HG02852 (cell line): Measurements from ENCODE around the gene QKI.
"Not testable (repeated sequence)": the region's sequence is repeated elsewhere in the genome, so short reads cannot be mapped to it uniquely, and the experiment has no call there.

Source experiments
- ATAC-seq: cut with Tn5 transposase; IDR thresholded peaks from one replicate; pipeline ENCODE4 v1.9.1; 2021; ENCODE audit warnings: mild to moderate bottlenecking, moderate library complexity; ENCODE audit not compliant: unreplicated experiment

Gene QKI

GRCh38 chr6:163476946-163477345 is 62.4 kb downstream of the QKI start:
- not testable (repeated sequence) for ATAC-seq

- ATAC-seq: no peak
These were observed 68.6 kb downstream of the QKI start for GRCh38 chr6:163483107-163483506.

- no peak for ATAC-seq
These were observed 70.9 kb downstream of the QKI start for GRCh38 chr6:163485388-163485851.

DNA sequence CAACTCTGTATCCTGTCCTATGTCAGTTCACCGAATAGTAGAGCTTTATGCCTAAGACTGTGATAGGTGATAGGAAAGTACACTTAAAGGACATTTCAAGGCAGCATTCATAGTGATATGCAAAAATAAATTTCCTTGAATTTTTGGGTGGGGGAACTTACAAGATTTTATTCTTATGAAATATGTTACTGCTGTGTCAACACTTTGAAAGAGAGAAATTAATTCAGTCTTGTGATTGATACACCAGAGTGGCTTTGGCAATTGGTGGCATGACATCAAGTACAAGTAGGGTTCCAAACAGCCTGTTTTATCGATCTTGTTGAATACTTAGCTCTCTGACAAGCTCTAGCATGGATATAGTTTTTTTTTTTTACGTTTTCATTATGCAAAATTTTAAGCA is 72.3 kb downstream of the QKI start:
- no peak for ATAC-seq

GRCh38 chr6:163487606-163488005 is 73.1 kb downstream of the QKI start:
- ATAC-seq: no peak

- ATAC-seq: no peak
These were observed 75.1 kb downstream of the QKI start for GRCh38 chr6:163489584-163489983.

DNA sequence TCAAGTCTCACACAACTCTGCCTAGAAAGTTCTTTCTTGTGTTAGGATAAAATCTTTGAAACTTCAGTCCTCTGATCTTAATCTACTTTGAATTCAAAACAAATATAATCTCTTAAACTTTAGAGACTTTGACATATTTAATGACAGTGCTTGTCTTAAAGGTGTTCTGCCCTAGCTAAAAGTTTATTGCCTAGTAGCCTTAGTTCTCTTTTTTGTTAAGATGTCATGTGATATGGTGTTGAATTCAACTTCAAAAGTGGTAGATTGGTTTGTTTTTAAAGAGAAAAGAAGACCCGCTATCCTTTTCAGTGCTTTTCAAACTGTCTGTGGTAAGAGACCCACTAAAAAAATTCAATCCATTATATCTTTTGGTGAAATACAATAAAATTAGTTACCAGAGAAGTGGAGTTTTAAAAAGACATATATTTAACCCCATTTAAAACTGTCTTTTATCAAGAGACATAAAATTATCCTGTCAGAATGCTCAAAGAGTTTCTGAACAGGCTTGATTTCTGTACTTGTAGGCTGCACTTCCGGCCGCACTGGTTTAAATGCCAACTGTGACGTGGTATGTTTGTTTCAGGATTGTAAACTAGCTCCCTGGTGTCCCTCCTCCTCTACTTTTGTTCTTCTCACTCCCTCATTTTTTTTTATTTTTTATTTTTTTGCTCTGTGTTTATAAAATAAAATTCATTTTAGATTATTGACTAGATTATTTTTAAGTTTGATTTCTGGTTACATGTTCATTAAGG is 76.5 kb downstream of the QKI start:
- no peak for ATAC-seq

DNA sequence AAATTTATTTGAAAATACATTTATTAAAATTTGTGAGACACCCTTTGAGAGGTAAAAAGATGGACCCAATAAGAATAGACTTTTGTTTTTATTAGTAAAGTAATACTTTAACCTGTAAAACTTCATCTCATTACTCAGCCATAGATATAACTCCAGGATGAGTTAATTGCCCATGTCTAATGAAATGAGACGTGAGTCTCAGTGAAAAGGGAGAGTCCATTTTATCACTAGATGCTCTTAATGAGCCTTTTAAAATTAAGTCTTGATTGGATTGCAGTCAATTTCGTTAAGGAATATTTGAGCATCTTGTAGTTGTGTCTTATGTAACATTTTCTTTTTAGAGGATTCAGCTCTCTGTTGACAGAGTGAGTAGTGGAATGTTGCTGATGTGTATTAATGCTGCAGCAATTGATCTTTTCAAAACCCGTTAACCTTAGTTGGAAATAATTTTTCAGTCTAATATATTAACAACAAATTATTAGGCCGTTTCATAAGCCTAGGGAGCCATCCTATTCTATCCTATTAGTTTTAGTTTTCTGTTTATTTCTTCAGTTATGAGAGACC is 77.3 kb downstream of the QKI start:
- ATAC-seq: no peak

- ATAC-seq: no peak
These were observed 79.8 kb downstream of the QKI start for GRCh38 chr6:163494279-163494727.

- peak; percentile 60 for ATAC-seq
These were observed 81.7 kb downstream of the QKI start for GRCh38 chr6:163496205-163496604.

- no peak for ATAC-seq
These were observed 85.6 kb downstream of the QKI start for GRCh38 chr6:163500105-163500504.

DNA sequence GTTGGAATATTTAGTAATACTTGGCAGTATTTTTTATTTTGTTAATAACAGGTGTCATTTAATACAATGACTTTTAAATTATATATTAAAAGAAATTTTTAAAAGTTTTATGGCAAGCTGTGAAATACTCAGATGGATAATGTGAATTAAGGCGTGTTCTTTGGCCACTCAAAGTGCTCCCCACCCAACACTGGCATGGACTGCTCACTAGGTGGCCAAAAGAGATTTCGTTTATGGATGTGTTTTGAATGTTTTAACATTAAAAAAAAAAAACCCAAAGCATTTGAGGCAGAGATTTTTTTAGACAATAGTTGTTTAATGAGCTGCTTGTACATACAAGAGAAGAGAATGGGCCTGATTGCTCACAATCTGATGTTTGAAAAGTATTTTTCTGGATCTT is 86.5 kb downstream of the QKI start:
- no peak for ATAC-seq

DNA sequence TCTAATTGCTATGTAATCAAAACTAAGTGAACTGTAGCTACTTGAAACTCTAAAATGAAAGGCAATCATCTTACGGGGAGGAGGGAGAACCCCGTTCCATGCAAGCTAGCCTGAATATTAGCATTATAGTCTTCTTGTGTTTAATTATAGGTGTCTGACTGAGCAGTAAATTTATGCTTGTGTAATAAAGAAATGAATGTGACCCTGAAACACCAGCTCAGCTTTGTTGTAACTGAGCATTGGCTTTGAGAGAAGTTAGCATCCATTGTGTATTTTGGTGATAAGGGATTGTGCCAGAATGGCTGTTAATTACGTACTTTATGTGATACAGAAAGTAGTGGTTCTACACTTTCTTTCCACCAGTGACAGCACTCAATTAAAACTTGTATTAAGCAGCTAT is 86.9 kb downstream of the QKI start:
- ATAC-seq: no peak

- ATAC-seq: no peak
These were observed 90.6 kb downstream of the QKI start for GRCh38 chr6:163504984-163505640.

DNA sequence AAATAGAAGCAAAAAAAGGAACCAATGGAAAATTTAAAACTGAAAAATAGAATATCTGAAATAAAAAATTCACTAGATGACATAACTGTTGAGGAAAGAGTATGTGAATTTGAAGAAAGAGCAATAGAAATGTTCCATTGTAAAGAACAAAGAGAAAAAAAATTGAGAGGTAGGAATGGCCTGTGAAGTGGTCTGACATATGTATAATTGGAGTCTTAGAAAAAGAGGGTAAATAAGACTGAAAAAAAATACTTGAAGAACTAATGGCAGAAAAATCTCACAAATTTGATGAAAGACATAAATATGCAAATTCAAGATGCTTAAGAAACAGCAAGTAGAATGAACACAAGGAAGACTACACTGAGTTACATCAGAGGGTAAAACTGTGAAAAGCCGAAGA is 93.4 kb downstream of the QKI start:
- no peak for ATAC-seq

DNA sequence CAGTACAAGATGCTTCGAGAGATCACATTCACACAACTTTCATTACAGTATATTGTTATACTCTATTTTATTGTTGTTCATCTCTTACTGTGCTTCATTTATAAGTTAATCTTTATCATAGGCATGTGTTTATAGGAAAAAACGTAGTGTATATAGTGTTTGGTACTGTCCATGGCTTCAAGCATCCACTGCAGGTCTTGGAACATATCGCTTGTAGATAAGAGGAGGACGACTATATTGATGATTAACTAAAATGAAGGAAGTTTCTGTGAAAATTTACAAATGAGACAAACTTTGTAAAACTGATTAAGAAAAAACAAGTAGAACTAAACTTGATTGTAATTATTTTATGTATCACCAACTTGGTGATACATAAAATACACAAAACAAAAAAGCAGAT is 98.5 kb downstream of the QKI start:
- ATAC-seq: no peak

- ATAC-seq: no peak
These were observed 99.2 kb downstream of the QKI start for GRCh38 chr6:163513570-163514166.

DNA sequence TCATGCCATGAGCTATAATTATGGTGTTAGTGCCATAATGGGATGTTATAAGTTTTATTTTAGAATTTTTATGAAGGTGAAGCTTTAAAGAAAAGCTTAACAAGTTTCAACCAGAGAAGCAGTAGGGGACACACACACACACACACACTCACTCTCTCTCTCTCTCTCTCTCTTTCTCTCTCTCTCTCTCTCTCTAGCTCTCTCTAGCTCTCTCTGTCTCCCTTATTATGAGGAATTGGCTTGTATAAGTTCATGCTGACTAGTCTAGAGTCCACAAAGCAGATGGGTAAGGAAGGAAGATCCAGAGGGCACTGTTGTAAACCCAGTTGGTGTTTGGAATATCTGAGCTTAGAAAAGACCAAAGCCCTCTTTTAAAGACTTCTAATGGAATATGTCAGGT is 102.4 kb downstream of the QKI start:
- no peak for ATAC-seq

GRCh38 chr6:163520956-163521355 is 106.4 kb downstream of the QKI start:
- ATAC-seq: no peak

- ATAC-seq: no peak
These were observed 107.5 kb downstream of the QKI start for GRCh38 chr6:163522033-163522432.

- ATAC-seq: no peak
These were observed 111.4 kb downstream of the QKI start for GRCh38 chr6:163525926-163526325.

DNA sequence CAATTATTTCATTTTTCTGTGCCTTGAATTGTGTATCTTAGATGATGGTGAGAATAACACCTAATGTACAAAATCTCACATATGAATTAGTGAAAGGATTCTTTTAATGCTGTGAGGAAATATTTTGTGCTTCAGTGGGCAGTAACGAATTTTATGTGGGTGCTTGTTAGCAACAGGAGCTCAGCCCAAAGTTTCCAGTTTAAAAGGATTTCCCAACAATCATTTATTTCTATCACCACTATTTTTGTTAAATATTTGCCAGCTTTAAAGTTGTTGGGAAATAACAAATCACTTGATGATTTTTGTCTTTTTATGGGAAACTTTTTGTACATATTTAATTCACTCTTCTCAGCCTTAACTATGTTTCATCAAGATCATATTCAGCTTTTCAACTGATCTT is 111.8 kb downstream of the QKI start:
- ATAC-seq: no peak
